OCI-LY1 (cell line): ENCODE data around the gene PRCP.
A peak's percentile ranks its signal among the peaks of the same experiment; 100 is the strongest.

Experiments
- H2AFZ ChIP-seq: fragments of 200-600 bp; sonication (generic), shearing (Covaris generic); 2 replicates; pipeline ENCODE4 v1.6.0; 2014; ENCODE audit warnings: antibody characterized with exemption, mild to moderate bottlenecking, low read length
- H3F3A ChIP-seq: fragments of 200-600 bp; sonication (generic), shearing (Covaris generic); 2 replicates; pipeline ENCODE4 v1.6.0; 2014; ENCODE audit warnings: mild to moderate bottlenecking, antibody characterized with exemption, low read length, moderate library complexity; ENCODE audit not compliant: insufficient read depth
- H3K27ac ChIP-seq: fragments of 200-600 bp; sonication (generic); 2 replicates; pipeline ENCODE4 v1.5.1; 2014; ENCODE audit warnings: low read length, mixed run types, mild to moderate bottlenecking, low read depth; ENCODE audit not compliant: poor library complexity, severe bottlenecking
- H3K27me3 ChIP-seq: fragments of 200-600 bp; sonication (generic); 2 replicates; pipeline ENCODE4 v1.6.0; 2014; ENCODE audit warnings: antibody characterized with exemption, mild to moderate bottlenecking, low read length, moderate library complexity; ENCODE audit not compliant: insufficient read depth
- H3K36me3 ChIP-seq: fragments of 200-600 bp; sonication (generic); 2 replicates; pipeline ENCODE4 v1.6.1; 2014; ENCODE audit warnings: mild to moderate bottlenecking, antibody characterized with exemption, low read length, moderate library complexity, mixed read lengths; ENCODE audit not compliant: insufficient read depth
- H3K4me1 ChIP-seq: fragments of 200-600 bp; sonication (generic); 2 replicates; pipeline ENCODE4 v1.5.1; 2014; ENCODE audit warnings: mild to moderate bottlenecking, low read length, moderate library complexity; ENCODE audit not compliant: insufficient read depth, severe bottlenecking
- H3K4me2 ChIP-seq: fragments of 200-600 bp; sonication (generic), shearing (Covaris generic); 2 replicates; pipeline ENCODE4 v1.6.1; 2014; ENCODE audit warnings: low read length
- H3K4me3 ChIP-seq: fragments of 200-600 bp; sonication (generic); 2 replicates; pipeline ENCODE4 v1.5.1; 2014; ENCODE audit warnings: low read length, low read depth, mild to moderate bottlenecking, mixed read lengths; ENCODE audit not compliant: poor library complexity, severe bottlenecking
- H3K79me2 ChIP-seq: fragments of 200-600 bp; shearing (Covaris generic); 2 replicates; pipeline ENCODE4 v1.6.1; 2016; ENCODE audit warnings: mixed run types, low read length, mixed read lengths; ENCODE audit not compliant: insufficient read depth
- H3K9ac ChIP-seq: fragments of 200-600 bp; sonication (generic), shearing (Covaris generic); 2 replicates; pipeline ENCODE4 v1.6.1; 2014; ENCODE audit warnings: mild to moderate bottlenecking, low read length, mixed read lengths
- H3K9me2 ChIP-seq: fragments of 200-600 bp; sonication (generic), shearing (Covaris generic); 2 replicates; pipeline ENCODE4 v1.6.1; 2014; ENCODE audit warnings: low read depth, mild to moderate bottlenecking, low read length, mixed read lengths
- H3K9me3 ChIP-seq: fragments of 200-600 bp; shearing (Covaris generic); 2 replicates; pipeline ENCODE4 v1.6.1; 2014; ENCODE audit warnings: low read length, mixed read lengths
- H4K20me1 ChIP-seq: fragments of 200-600 bp; sonication (generic), shearing (Covaris generic); 2 replicates; pipeline ENCODE4 v1.6.0; 2016; ENCODE audit warnings: mild to moderate bottlenecking, low read length; ENCODE audit not compliant: insufficient read depth
- CTCF ChIP-seq: fragments of 200-600 bp; sonication (generic), shearing (Covaris generic); IDR thresholded peaks from 2 replicates; pipeline ENCODE4 v1.5.1; 2017; ENCODE audit warnings: mild to moderate bottlenecking, antibody characterized with exemption, low read length, moderate library complexity, mixed read lengths
- EZH2 ChIP-seq: fragments of 200-600 bp; sonication (generic), shearing (Covaris generic); IDR thresholded peaks from 2 replicates; pipeline ENCODE4 v1.8.0; 2017; ENCODE audit warnings: borderline replicate concordance, mixed run types, mild to moderate bottlenecking, antibody characterized with exemption, low read length, moderate library complexity, mixed read lengths

The PRCP gene

GRCh38 chr11:82867495-82868082, 32.6 kb downstream of the PRCP start:
- no peak overlapping the region for H2AFZ ChIP-seq
- no peak for TF ChIP-seq EZH2
- TF ChIP-seq CTCF: peak; percentile 76
- no peaks in the 10 kb centered on the region for H3K9me2 ChIP-seq
- H3K9me3 ChIP-seq: no peaks in the 10 kb centered on the region
- no peak overlapping the region for H3K27ac ChIP-seq
- no peak overlapping the region for H3K4me3 ChIP-seq
- H3K36me3 ChIP-seq: no peaks in the 10 kb centered on the region
- peak overlapping the region; percentile 31; the same call in 1 of the 2 replicates for H3K4me2 ChIP-seq
- no peak overlapping the region for H3K9ac ChIP-seq
- H4K20me1 ChIP-seq: no peaks in the 10 kb centered on the region
- no peaks in the 10 kb centered on the region for H3K27me3 ChIP-seq
- H3K4me1 ChIP-seq: peaks cover 3% of the 10 kb centered on the region
- no peaks in the 10 kb centered on the region for H3K79me2 ChIP-seq
- no peaks in the 10 kb centered on the region for H3F3A ChIP-seq

GRCh38 chr11:82865841-82866240, 34.4 kb downstream of the PRCP start:
- no peaks in the 10 kb centered on the region for H3K27me3 ChIP-seq
- no peaks in the 10 kb centered on the region for H3K9me3 ChIP-seq
- H3F3A ChIP-seq: no peaks in the 10 kb centered on the region
- peaks cover 3% of the 10 kb centered on the region for H3K4me1 ChIP-seq
- H3K9me2 ChIP-seq: no peaks in the 10 kb centered on the region
- no peak overlapping the region for H3K4me2 ChIP-seq
- no peak overlapping the region for H3K9ac ChIP-seq
- no peaks in the 10 kb centered on the region for H3K79me2 ChIP-seq
- TF ChIP-seq CTCF (no peak), EZH2 (no peak)
- H3K27ac ChIP-seq: no peak overlapping the region
- H4K20me1 ChIP-seq: no peaks in the 10 kb centered on the region
- H3K4me3 ChIP-seq: no peak overlapping the region
- no peak overlapping the region for H2AFZ ChIP-seq
- H3K36me3 ChIP-seq: no peaks in the 10 kb centered on the region

GRCh38 chr11:82864268-82864667, 36.0 kb downstream of the PRCP start:
- Histone ChIP-seq H3K27ac (no peak overlapping the region), H3F3A (no peaks in the 10 kb centered on the region), H3K4me2 (no peak overlapping the region), H3K4me3 (no peak overlapping the region), H3K27me3 (no peaks in the 10 kb centered on the region), H4K20me1 (no peaks in the 10 kb centered on the region), H3K9me3 (no peaks in the 10 kb centered on the region), H3K9me2 (no peaks in the 10 kb centered on the region), H3K79me2 (no peaks in the 10 kb centered on the region), H3K36me3 (no peaks in the 10 kb centered on the region), H2AFZ (no peak overlapping the region), H3K4me1 (peaks cover 3% of the 10 kb centered on the region), H3K9ac (no peak overlapping the region)
- TF ChIP-seq CTCF: peak; percentile 73
- TF ChIP-seq EZH2: no peak
